ENCODE results near the gene LPXN.

LPXN gene

GRCh38 chr11:58511636-58512035, 64.0 kb downstream of the LPXN start:
- no peak for DNase-seq

GRCh38 chr11:58509748-58510147, 65.9 kb downstream of the LPXN start:
- DNase-seq, result no peak

DNA sequence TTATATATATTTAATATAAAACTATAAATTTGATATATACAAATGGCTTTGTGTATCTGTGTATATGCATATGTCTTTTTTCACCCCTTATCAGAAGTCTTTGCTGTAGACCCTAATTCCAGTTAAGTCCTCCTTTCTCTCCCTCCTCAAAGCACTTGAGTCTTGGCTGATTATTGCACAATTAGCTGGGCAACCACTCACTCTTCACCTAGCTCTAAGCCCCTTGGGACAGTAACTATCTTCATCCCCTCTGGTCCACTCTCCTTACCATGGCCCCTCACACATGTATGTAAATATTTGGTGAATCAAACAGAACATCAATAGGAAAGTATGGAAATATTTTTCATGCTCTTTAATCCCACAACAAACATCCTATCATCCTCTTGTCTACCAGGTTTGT, 66.8 kb downstream of the LPXN start:
- no peak for DNase-seq

DNA sequence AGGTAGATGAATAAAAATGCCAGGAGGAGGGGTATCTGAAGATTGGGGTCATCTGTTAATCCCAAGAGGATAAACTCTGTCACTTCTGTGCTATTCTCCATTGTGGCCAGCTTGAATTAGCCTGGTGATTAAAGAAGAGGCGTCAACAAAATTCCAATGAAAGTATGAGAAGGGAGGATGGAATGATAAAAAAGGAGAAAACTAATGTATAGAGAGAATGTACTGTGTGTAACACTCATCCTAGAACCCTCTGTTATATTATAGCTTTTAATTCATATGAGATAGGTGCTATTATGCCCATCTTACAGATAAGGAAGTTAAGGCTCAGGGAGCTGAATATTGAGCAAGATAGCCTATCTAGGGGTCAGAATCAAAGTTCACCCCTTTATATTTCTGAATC, 67.7 kb downstream of the LPXN start, which contains the start of gene OR5B21:
OR5B21 (minus strand) TSS at position 101 of the 400 bp plus-strand sequence; CDS start at position 101, 0 bp downstream.
- no peak for DNase-seq

DNA sequence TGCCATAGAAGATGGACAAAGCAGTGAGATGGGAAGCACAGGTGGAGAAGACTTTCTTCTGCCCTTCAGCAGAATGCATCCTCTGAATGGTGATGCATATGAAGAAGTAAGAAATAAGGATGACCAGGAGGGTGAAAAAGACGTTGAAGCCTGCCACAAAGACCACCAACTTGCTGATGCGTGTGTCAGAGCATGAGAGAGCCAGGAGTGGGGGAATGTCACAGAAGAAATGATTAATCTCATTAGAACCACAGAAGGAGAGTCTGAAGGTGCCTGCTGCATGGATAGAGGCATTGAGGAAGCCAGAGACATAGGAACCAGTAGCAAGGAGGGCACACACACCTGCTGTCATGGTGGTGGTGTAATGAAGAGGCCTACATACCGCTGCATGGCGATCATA, 68.3 kb downstream of the LPXN start:
- DNase-seq, result no peak

GRCh38 chr11:58506935-58507334, 68.7 kb downstream of the LPXN start:
- DNase-seq, result no peak

DNA sequence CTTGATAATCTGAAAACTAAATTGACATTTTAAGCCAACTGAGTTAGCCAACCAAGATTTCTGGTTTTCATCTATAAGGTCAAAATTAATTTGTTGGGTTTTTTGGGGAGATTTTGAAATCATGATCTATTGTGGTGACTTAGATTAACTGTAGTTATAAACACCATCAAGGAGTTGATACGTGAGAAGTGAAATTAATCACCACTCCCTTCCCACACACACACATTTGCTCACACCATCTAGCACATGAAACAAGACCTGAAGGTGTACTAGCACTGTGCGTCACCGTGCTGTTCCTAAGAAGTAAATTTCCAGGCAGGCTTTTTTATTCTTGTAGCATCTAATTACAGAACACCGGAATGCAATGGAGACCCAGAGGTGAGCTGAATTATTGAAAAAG, 69.8 kb downstream of the LPXN start:
- DNase-seq, result no peak

DNA sequence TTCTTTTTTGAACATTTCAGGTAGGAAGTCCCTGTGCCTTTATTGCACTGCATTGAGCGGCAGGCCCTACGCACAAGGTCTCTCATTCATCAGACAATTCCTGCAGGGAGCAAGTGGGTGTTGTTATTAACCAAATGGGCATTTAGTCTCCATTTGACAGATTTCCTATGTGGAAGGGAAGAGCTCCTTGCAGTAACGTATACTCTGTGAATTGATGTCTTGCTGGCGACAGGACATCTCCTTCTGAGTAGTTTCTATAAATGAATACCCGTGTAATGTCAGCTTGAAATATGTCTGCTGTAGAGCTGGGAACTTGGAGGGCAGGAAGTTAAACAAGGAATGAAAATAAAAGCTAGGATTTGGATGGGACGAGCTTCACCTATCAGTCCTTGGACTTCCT, 71.4 kb downstream of the LPXN start:
- no peak for DNase-seq

- no peak for DNase-seq
Observed at GRCh38 chr11:58503361-58503856, 72.2 kb downstream of the LPXN start.

- no peak for DNase-seq
Observed at GRCh38 chr11:58502004-58502403, 73.7 kb downstream of the LPXN start.

DNA sequence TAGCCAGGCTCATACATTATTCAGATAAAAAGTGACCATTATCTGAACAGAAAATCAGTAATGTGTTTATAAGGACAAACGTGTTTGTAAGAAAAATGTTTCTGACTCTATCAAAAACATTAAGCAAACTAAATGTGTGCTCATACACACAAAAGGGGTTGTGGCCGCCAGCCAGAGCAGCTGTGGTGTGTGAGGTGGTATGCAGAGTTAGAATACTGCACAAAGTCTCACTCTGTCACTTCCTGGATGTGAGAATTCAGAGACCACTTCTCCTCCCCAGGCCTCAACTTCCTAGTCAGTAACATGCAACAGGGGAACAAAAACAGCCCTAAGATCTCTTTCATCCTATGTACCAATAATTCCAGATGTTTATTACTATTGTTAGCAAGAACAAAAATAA, 77.2 kb downstream of the LPXN start:
- DNase-seq, result peak in 1 of 2 experiments; percentile 22

DNA sequence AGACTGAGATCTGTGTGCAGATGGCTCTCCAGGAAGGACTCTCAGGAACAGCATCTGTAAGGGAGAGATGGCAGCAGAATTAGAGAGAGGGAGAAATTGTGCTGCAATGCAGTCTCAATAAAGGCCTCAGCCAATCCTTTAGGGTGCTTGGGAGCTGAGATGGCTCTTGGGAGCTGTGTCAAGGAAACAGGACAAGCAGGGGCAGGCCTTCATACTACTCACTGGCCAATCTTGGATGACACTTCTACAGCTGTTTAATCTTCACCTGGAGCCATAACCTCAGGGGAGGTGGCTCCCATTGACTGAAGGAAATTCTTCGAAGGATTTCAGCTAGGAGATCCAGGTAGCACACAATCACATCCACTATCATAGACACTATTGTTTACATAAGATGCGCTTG, 77.7 kb downstream of the LPXN start:
- DNase-seq, result no peak

- no peak for DNase-seq
Observed at GRCh38 chr11:58495906-58496305, 79.8 kb downstream of the LPXN start.

DNA sequence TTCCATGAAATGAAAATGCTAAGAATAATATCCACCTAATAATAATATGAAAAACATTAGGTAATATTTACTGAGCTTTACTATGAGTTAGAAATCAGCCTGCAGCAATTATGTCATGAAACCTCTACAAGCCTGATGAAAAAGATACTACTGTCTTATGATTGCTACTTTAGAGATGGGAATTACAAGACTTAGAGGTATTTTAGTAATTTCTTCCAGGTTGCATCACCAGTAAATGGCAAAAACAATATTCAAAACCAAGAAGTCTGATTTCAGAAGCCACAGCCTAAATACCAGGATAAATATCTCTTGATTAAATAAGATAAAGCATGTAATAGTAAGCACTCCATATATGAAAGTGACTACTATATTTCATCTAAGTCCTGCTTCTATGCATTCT, 81.6 kb downstream of the LPXN start:
- DNase-seq, result no peak

DNA sequence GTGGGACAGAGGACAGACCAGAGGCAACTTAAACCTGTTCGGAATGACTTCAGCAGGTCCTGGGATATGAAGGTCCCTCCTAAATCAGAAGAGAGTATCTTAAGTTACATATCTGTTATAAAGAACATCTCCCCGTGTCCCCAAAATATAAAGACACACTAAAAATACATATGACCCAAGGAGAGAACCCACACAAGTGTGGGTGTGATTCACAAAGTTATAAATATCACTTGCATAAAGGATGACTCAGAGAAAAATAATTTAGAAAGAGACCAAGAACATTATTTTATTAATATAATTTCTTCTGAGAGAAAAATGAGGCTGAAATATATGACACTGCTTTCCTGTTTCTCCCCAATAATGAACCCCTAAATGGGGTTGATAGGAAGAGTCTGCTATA, 82.0 kb downstream of the LPXN start:
- no peak for DNase-seq

DNA sequence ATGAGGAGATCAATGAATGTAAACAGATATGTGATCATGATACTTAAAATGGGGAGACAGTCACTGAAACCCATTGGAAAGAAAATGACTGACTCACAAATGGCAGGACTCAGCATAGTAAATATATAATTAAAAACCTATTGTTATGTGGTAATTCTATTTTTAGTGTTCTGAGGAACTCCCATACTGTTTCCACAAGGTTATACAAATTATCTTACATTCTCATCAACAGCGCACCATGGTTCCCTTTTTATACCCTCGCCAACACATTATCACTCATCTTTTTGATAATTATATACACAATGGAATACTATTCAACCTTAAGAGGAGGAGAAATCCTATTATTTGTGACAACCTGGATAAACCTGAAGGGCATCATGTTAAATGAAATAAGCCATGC, 84.8 kb downstream of the LPXN start:
- no peak for DNase-seq

DNA sequence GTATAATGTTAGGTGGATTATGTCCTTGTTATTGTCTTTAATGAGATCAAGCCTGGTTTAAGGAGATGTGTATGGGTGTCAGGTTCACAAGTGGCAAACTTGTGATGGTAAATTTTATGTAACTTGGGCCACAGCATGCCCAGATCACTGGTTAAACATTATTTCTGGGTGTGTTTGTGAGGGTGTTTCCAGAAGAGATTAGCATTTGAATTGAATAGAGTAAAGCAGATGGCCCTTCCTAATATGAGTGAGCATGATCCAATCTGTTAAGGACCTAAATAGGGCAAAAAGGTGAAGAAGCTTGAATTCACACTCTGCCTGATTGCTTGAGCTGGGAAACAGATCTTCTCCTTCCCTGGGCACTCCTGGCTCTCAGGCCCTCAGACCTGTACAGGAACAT, 88.5 kb downstream of the LPXN start:
- DNase-seq, result no peak

GRCh38 chr11:58485961-58486360, 89.7 kb downstream of the LPXN start:
- no peak for DNase-seq

All from activated T-cell treated with anti-CD3 and anti-CD28 coated beads, Interleukin-2, amount 50 U/mL, for 48 hours (primary cell).